ENCODE data around the gene TFAP2D.

DNA sequence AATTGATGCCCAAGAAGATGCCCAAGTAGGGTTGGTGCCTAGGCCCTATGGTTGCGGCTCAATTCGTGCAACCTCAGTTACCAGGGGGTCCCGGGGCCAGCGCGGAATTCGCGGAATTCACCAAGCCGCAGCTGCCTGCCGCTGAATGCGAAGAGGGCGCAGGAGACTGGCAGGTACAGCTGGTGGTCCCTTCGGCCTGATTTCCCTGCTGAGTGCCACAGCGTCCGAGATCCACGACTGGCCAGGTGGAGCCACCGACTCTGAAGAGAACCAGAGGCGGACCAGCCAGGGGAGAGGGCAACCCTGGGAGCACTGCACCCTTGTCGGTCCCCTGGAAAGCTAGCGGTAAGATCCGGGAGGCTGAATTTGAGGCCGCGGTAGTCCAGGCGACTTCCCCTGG lies 6.8 kb upstream of the TFAP2D start:
- TF ChIP-seq, protein P1, sequence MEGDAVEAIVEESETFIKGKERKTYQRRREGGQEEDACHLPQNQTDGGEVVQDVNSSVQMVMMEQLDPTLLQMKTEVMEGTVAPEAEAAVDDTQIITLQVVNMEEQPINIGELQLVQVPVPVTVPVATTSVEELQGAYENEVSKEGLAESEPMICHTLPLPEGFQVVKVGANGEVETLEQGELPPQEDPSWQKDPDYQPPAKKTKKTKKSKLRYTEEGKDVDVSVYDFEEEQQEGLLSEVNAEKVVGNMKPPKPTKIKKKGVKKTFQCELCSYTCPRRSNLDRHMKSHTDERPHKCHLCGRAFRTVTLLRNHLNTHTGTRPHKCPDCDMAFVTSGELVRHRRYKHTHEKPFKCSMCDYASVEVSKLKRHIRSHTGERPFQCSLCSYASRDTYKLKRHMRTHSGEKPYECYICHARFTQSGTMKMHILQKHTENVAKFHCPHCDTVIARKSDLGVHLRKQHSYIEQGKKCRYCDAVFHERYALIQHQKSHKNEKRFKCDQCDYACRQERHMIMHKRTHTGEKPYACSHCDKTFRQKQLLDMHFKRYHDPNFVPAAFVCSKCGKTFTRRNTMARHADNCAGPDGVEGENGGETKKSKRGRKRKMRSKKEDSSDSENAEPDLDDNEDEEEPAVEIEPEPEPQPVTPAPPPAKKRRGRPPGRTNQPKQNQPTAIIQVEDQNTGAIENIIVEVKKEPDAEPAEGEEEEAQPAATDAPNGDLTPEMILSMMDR (IDR thresholded peaks at IDR 0.05) = no peak
- no peak for TF ChIP-seq POLR2A (IDR thresholded peaks at IDR 0.05)
